Mesenchymal stem cell (in vitro differentiated cells and primary cell): ENCODE data around the gene AFF2.

Source experiments
- DNase-seq: peaks from one replicate; pipeline ENCODE4 v3.0.0-alpha.2; 2013
- H2AFZ ChIP-seq: one replicate; pipeline ENCODE4 v1.6.1; 2013; ENCODE audit warnings: low read depth, mild to moderate bottlenecking, control low read depth, inconsistent platforms, low read length, moderate library complexity
- H2AK5ac ChIP-seq: 2 replicates; pipeline ENCODE4 v1.6.1; 2013; ENCODE audit warnings: low read length, moderate library complexity, mild to moderate bottlenecking, inconsistent platforms; ENCODE audit not compliant: severe bottlenecking
- H2BK120ac ChIP-seq: one replicate; pipeline ENCODE4 v1.6.1; 2013; ENCODE audit warnings: low read depth, mild to moderate bottlenecking, inconsistent platforms, low read length, moderate library complexity
- H2BK12ac ChIP-seq, 2 experiments: one replicate each; pipeline ENCODE4 v1.6.1; 2013; ENCODE audit warnings: inconsistent platforms in 2 of 2, low read length in 2 of 2, mild to moderate bottlenecking in 2 of 2, moderate library complexity in 2 of 2, control low read depth in 1 of 2
- H2BK15ac ChIP-seq: one replicate; pipeline ENCODE4 v1.6.1; 2013; ENCODE audit warnings: mild to moderate bottlenecking, low read depth, inconsistent platforms; ENCODE audit not compliant: poor library complexity, severe bottlenecking
- H2BK5ac ChIP-seq: 2 replicates; pipeline ENCODE4 v1.6.1; 2013; ENCODE audit warnings: low read depth, mild to moderate bottlenecking, low read length, control low read depth, inconsistent platforms; ENCODE audit not compliant: poor library complexity, severe bottlenecking
- H3K14ac ChIP-seq, 2 experiments: one replicate each; pipeline ENCODE4 v1.6.1; 2013; ENCODE audit warnings: inconsistent platforms in 2 of 2, low read length in 2 of 2, control low read depth in 1 of 2, mild to moderate bottlenecking in 1 of 2, moderate library complexity in 1 of 2
- H3K18ac ChIP-seq, 2 experiments: one replicate each; pipeline ENCODE4 v1.6.1; 2013; ENCODE audit warnings: inconsistent platforms in 2 of 2, low read length in 2 of 2, control low read depth in 1 of 2, low read depth in 1 of 2, mild to moderate bottlenecking in 1 of 2
- H3K23ac ChIP-seq, 2 experiments: one replicate each; pipeline ENCODE4 v1.6.1; 2013; ENCODE audit warnings: inconsistent platforms in 2 of 2, low read length in 2 of 2, mild to moderate bottlenecking in 2 of 2, moderate library complexity in 2 of 2, control low read depth in 1 of 2
- H3K27ac ChIP-seq: 2 replicates; pipeline ENCODE4 v1.5.1; 2013; ENCODE audit warnings: mild to moderate bottlenecking, moderate library complexity, low read length, control low read depth, inconsistent platforms; ENCODE audit not compliant: poor library complexity, severe bottlenecking
- H3K27me3 ChIP-seq, 2 experiments: 2 replicates each; pipeline versions ENCODE4 v1.6.1 to v1.7.0; 2013; ENCODE audit warnings: low read length in 2 of 2, mild to moderate bottlenecking in 2 of 2, moderate library complexity in 2 of 2, control low read depth in 1 of 2, inconsistent platforms in 1 of 2; ENCODE audit not compliant: control insufficient read depth in 1 of 2, insufficient read depth in 1 of 2
- H3K36me3 ChIP-seq, 2 experiments: 2 replicates each; pipeline versions ENCODE4 v1.6.1 to v1.7.0; 2013; ENCODE audit warnings: low read length in 2 of 2, control low read depth in 1 of 2, inconsistent platforms in 1 of 2, low read depth in 1 of 2, mild to moderate bottlenecking in 1 of 2; ENCODE audit not compliant: insufficient read depth in 2 of 2, control insufficient read depth in 1 of 2
- H3K4ac ChIP-seq, 2 experiments: one replicate each; pipeline ENCODE4 v1.6.1; 2013; ENCODE audit warnings: inconsistent platforms in 2 of 2, low read length in 2 of 2, mild to moderate bottlenecking in 2 of 2, moderate library complexity in 2 of 2, control low read depth in 1 of 2, low read depth in 1 of 2
- H3K4me1 ChIP-seq: 2 replicates; pipeline ENCODE4 v1.6.1; 2013; ENCODE audit warnings: low read depth, low read length, control low read depth; ENCODE audit not compliant: control insufficient read depth, insufficient read depth
- H3K4me2 ChIP-seq: 2 replicates; pipeline ENCODE4 v1.6.1; 2013; ENCODE audit warnings: low read length, mild to moderate bottlenecking, inconsistent platforms; ENCODE audit not compliant: poor library complexity, severe bottlenecking
- H3K4me3 ChIP-seq, 2 experiments: 2 replicates each; pipeline versions ENCODE4 v1.5.1 to v1.7.0; 2013; ENCODE audit warnings: low read length in 2 of 2, mild to moderate bottlenecking in 2 of 2, control low read depth in 1 of 2, low read depth in 1 of 2; ENCODE audit not compliant: insufficient read depth in 1 of 2
- H3K79me1 ChIP-seq: replicated peaks from 2 replicates; pipeline ENCODE4 v1.6.1; 2013; ENCODE audit warnings: mild to moderate bottlenecking, control low read depth, low read length, inconsistent platforms; ENCODE audit not compliant: poor library complexity, severe bottlenecking
- H3K9ac ChIP-seq: 2 replicates; pipeline ENCODE4 v1.7.0; 2013; ENCODE audit warnings: mild to moderate bottlenecking, low read length, moderate library complexity
- H3K9me3 ChIP-seq: 2 replicates; pipeline ENCODE4 v1.7.0; 2013; ENCODE audit warnings: mild to moderate bottlenecking, low read length; ENCODE audit not compliant: control insufficient read depth
- H4K8ac ChIP-seq: one replicate; pipeline ENCODE4 v1.6.1; 2013; ENCODE audit warnings: inconsistent platforms, mild to moderate bottlenecking, low read length, moderate library complexity
- H4K91ac ChIP-seq: one replicate; pipeline ENCODE4 v1.6.1; 2013; ENCODE audit warnings: mild to moderate bottlenecking, low read length, inconsistent platforms
- WGBS: methylation state at CpG from one replicate; pipeline ENCODE4 v1.1.7; 2013; ENCODE audit warnings: mixed read lengths; 5-methylcytosine and 5-hydroxymethylcytosine counted together

The AFF2 gene

GRCh38 chrX:148498067-148498466, 2.4 kb upstream of the AFF2 start:
- peaks cover 26 to 27% of the 10 kb centered on the region in 2 experiments for H3K27me3 ChIP-seq
- no peak overlapping the region for H3K4me2 ChIP-seq
- H3K4me1 ChIP-seq, result peaks cover 7% of the 10 kb centered on the region
- no peak overlapping the region for H2AFZ ChIP-seq
- DNase-seq, result no peak
- H3K23ac ChIP-seq, result no peak overlapping the region
- H4K91ac ChIP-seq, result no peak overlapping the region
- H3K14ac ChIP-seq, result no peak overlapping the region
- no peak overlapping the region for H3K4me3 ChIP-seq
- H3K27ac ChIP-seq, result no peak overlapping the region
- no peak overlapping the region for H2BK5ac ChIP-seq
- H4K8ac ChIP-seq, result no peak overlapping the region
- no peaks in the 10 kb centered on the region for H3K36me3 ChIP-seq
- H2AK5ac ChIP-seq, result no peak overlapping the region
- WGBS, result no CpG with 5 or more reads among the region's 3 CpGs
- H2BK15ac ChIP-seq, result no peak overlapping the region
- no peak overlapping the region for H2BK120ac ChIP-seq
- H3K4ac ChIP-seq, result no peak overlapping the region
- no peak overlapping the region for H2BK12ac ChIP-seq
- H3K9me3 ChIP-seq, result no peaks in the 10 kb centered on the region
- no peak overlapping the region for H3K18ac ChIP-seq
- H3K79me1 ChIP-seq, result no peaks in the 10 kb centered on the region
- H3K9ac ChIP-seq, result no peak overlapping the region

DNA sequence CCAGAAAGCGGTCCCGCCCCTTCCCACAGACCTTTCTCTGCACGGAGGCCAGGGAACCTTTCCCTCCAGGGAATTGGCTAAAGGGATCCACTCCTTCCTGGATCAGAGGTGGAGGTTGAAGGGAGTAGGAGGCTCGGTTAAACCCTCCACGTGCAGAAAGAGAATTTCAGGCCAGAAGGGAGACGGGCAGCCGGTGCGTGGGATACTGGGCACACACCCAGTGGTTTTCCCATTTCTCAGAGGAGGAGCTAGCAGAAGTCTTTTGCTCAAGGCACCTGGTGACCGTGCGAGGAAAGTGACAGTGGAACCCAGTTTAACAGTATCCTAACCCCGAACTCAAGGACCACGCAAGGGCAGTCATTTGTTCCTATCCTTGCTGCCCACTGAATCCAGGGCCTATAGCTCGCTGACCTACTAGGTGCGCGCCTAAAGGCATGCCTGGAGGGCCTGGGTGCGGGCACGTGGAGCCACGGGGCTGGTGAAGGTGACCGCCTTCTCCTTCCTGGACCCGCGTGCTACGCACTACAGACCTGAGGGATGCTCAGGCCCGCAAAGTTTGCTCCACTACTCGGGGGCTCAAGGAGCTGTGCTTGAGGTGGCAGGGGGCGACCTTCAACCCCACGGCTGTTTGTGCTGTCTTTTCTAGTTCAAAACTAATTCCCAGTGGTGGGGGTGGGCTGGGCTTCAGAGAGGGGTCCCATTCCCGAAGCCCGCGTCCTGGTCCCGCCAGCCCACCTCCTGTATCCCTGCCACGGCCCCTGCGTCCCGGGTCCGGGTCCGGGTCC, 587 bp upstream of the AFF2 start:
- Histone ChIP-seq H2AFZ (no peak overlapping the region), H3K4ac (no peak overlapping the region), H2BK12ac (no peak overlapping the region), H3K79me1 (no peaks in the 10 kb centered on the region), H3K14ac (no peak overlapping the region), H3K4me1 (peaks cover 7% of the 10 kb centered on the region), H3K36me3 (no peaks in the 10 kb centered on the region), H2BK5ac (no peak overlapping the region), H3K27me3 (peaks cover 34 to 37% of the 10 kb centered on the region in 2 experiments), H4K8ac (no peak overlapping the region), H3K4me3 (no peak overlapping the region), H2AK5ac (no peak overlapping the region), H2BK15ac (no peak overlapping the region), H3K27ac (no peak overlapping the region), H3K9ac (no peak overlapping the region), H4K91ac (no peak overlapping the region), H3K4me2 (peak overlapping the region; percentile 39), H3K9me3 (no peaks in the 10 kb centered on the region), H3K18ac (no peak overlapping the region), H3K23ac (no peak overlapping the region), H2BK120ac (no peak overlapping the region)
- no peak for DNase-seq
- WGBS, result 84% methylated on average over 19 of the region's 35 CpGs

GRCh38 chrX:148501386-148502066, 1.1 kb downstream of the AFF2 start:
- Histone ChIP-seq H3K4ac (no peak overlapping the region), H2BK120ac (no peak overlapping the region), H3K27me3 (peaks cover 35 to 38% of the 10 kb centered on the region in 2 experiments), H2AK5ac (no peak overlapping the region), H3K79me1 (no peaks in the 10 kb centered on the region), H4K91ac (no peak overlapping the region), H3K9me3 (no peaks in the 10 kb centered on the region), H3K4me2 (peak overlapping the region; percentile 77), H3K23ac (no peak overlapping the region), H2BK15ac (no peak overlapping the region), H3K36me3 (no peaks in the 10 kb centered on the region), H2BK12ac (no peak overlapping the region), H3K4me3 (peak overlapping the region in 1 of 2 experiments; percentile 67), H2BK5ac (no peak overlapping the region), H3K18ac (no peak overlapping the region), H3K4me1 (peaks cover 7% of the 10 kb centered on the region), H3K14ac (no peak overlapping the region), H2AFZ (no peak overlapping the region), H4K8ac (no peak overlapping the region), H3K27ac (no peak overlapping the region), H3K9ac (no peak overlapping the region)
- WGBS, result 3% methylated on average over 29 of the region's 43 CpGs
- DNase-seq, result no peak

GRCh38 chrX:148504506-148504905, 4.1 kb downstream of the AFF2 start:
- Histone ChIP-seq H4K91ac (no peak overlapping the region), H3K4me3 (no peak overlapping the region), H2BK5ac (no peak overlapping the region), H3K9ac (no peak overlapping the region), H3K18ac (no peak overlapping the region), H3K27me3 (peaks cover 27 to 35% of the 10 kb centered on the region in 2 experiments), H2BK12ac (no peak overlapping the region), H2AFZ (no peak overlapping the region), H2BK120ac (no peak overlapping the region), H3K27ac (no peak overlapping the region), H4K8ac (no peak overlapping the region), H3K14ac (no peak overlapping the region), H3K4me2 (no peak overlapping the region), H2BK15ac (no peak overlapping the region), H3K4me1 (peaks cover 7% of the 10 kb centered on the region), H3K9me3 (no peaks in the 10 kb centered on the region), H3K79me1 (no peaks in the 10 kb centered on the region), H3K23ac (no peak overlapping the region), H3K36me3 (no peaks in the 10 kb centered on the region), H2AK5ac (no peak overlapping the region), H3K4ac (no peak overlapping the region)
- no peak for DNase-seq
- WGBS, result 9% methylated on average over 8 of the region's 15 CpGs
